Subcutaneous abdominal adipose tissue (tissue), 5 donors: Measurements from ENCODE around the gene CCL14.
"Not testable (repeated sequence)": the region's sequence is repeated elsewhere in the genome, so short reads cannot be mapped to it uniquely, and the experiment has no call there.

ENCODE experiments used
- H3K27ac ChIP-seq: one replicate; pipeline ENCODE4 v1.7.0; 2013; ENCODE audit warnings: low read depth, mild to moderate bottlenecking, inconsistent platforms, low read length, moderate library complexity
- H3K27me3 ChIP-seq, 5 donors: one replicate each; pipeline ENCODE4 v1.7.0; 2013; ENCODE audit warnings: low read length in 5 of 5, inconsistent platforms in 1 of 5; ENCODE audit not compliant: control insufficient read depth in 5 of 5, insufficient read depth in 4 of 5
- H3K36me3 ChIP-seq, 5 donors: one replicate each; pipeline ENCODE4 v1.7.0; 2013; ENCODE audit warnings: low read length in 5 of 5; ENCODE audit not compliant: control insufficient read depth in 5 of 5, insufficient read depth in 5 of 5
- H3K4me1 ChIP-seq, 5 donors: one replicate each; pipeline ENCODE4 v1.7.0; 2013; ENCODE audit warnings: low read length in 5 of 5, mild to moderate bottlenecking in 3 of 5, moderate library complexity in 1 of 5; ENCODE audit not compliant: control insufficient read depth in 5 of 5, insufficient read depth in 5 of 5
- H3K4me3 ChIP-seq, 5 donors: one replicate each; pipeline ENCODE4 v1.7.0; 2013; ENCODE audit warnings: low read length in 5 of 5, low read depth in 1 of 5
- H3K9ac ChIP-seq, 5 donors: one replicate each; pipeline ENCODE4 v1.7.0; 2013; ENCODE audit warnings: low read length in 5 of 5, mild to moderate bottlenecking in 4 of 5, moderate library complexity in 3 of 5
- H3K9me3 ChIP-seq, 5 donors: one replicate each; pipeline ENCODE4 v1.7.0; 2013; ENCODE audit warnings: low read length in 5 of 5; ENCODE audit not compliant: control insufficient read depth in 5 of 5
- donor health status: healthy.
- donor health status: healthy.
- donor health status: healthy.
- donor health status: healthy.
- donor health status: healthy.

The CCL14 gene

DNA sequence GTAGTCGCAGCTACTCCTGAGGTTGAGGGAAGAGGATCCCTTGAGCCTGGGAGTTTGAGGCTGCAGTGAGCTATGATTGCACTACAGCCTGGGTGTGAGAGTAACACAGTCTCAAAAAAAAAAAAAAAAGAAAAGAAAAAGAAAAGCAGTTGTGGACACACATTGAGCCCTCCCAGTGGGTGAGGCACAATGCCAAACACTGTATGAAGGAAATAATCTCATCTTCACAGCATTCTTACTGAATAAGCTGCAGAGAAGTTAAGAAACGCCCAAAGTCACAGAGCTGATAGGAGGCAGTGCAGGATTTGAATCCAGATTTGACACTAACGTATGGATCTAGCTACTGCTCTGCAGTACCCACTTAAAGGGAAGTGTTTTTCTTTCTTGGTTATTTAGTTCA is 37.1 kb downstream of the CCL14 start:
- H3K9me3 ChIP-seq: no peaks in the 10 kb centered on the region
- H3K9ac ChIP-seq: no peak overlapping the region
- no peaks in the 10 kb centered on the region for H3K36me3 ChIP-seq
- peaks cover 0 to 3% (median 3%) of the 10 kb centered on the region in 5 donors for H3K4me1 ChIP-seq
- H3K27ac ChIP-seq: no peak overlapping the region
- no peaks in the 10 kb centered on the region for H3K27me3 ChIP-seq
- no peak overlapping the region for H3K4me3 ChIP-seq

DNA sequence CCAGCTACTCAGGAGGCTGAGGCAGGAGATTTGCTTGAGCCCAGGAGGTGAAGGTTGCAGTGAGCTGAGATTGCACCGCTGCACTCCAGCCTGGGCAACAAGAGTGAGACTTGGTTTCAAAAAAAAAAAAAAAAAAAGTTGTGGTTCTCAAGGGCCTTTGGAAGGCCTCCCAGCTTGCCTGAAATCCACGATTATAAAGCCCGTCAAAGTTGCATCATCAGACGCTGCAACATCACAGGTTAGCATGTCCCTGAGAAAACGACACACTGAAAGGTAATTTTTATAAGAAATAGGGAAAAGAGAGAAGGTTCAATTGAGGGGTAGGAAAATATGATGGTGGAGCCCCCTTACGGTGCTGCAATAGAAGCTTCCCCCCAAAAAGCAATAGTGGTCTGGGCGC is 38.4 kb downstream of the CCL14 start:
- Histone ChIP-seq H3K4me3 (no peak overlapping the region), H3K9ac (no peak overlapping the region), H3K9me3 (no peaks in the 10 kb centered on the region), H3K36me3 (no peaks in the 10 kb centered on the region), H3K27ac (no peak overlapping the region), H3K4me1 (peaks cover 0 to 3% (median 3%) of the 10 kb centered on the region in 5 donors), H3K27me3 (peaks cover 0 to 7% (median 4%) of the 10 kb centered on the region in 5 donors)

DNA sequence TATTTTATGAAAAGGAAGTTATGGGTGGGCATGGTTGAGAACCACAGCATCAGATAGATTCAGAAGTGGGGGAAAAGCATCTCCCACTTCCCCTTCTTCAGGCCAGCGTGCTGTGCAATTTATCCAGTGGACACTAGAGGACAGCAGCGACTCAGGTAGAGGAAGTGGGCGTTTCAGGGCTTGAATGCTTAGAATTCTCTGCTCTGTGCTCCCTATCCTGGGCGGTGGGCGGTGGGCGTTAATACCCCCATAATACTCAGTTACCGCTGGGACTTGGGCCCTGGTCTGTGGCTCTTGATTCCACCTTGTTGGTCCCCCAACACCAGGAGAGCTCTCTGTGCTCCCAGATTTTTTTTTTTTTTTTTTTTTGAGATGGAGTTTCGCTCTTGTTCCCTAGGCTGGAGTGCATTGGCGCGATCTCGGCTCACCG is 39.4 kb downstream of the CCL14 start:
- Histone ChIP-seq H3K9ac (no peak overlapping the region), H3K4me3 (peak overlapping the region in 2 of 5 donors; percentile 24 to 50), H3K36me3 (no peaks in the 10 kb centered on the region), H3K4me1 (peaks cover 0 to 3% (median 3%) of the 10 kb centered on the region in 5 donors), H3K27ac (no peak overlapping the region), H3K9me3 (no peaks in the 10 kb centered on the region), H3K27me3 (peaks cover 0 to 7% (median 4%) of the 10 kb centered on the region in 5 donors)

DNA sequence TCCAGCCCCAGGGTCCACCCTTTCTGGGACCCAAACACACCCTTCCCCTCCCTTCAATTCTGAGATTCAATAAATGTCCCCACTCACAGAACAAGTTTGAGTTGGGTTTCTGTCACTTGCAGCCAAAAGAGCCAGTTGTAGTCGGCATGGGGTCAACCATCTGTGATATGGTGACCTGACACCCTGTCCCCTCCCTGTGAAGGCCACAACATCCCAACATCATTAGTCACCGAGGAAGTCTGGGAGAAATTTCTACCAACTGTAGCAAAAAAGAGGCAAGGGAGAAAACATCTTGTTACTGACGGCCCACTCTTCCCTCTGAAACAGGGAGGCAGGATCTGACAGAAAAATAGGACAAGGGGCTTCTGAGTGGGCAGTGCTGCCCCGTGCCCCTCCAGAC is 42.4 kb downstream of the CCL14 start:
- H3K27me3 ChIP-seq: peaks cover 0 to 7% (median 4%) of the 10 kb centered on the region in 5 donors
- H3K4me1 ChIP-seq: peaks cover 0 to 3% (median 3%) of the 10 kb centered on the region in 5 donors
- H3K36me3 ChIP-seq: no peaks in the 10 kb centered on the region
- H3K27ac ChIP-seq: no peak overlapping the region
- no peak overlapping the region for H3K9ac ChIP-seq
- no peak overlapping the region for H3K4me3 ChIP-seq
- H3K9me3 ChIP-seq: no peaks in the 10 kb centered on the region

DNA sequence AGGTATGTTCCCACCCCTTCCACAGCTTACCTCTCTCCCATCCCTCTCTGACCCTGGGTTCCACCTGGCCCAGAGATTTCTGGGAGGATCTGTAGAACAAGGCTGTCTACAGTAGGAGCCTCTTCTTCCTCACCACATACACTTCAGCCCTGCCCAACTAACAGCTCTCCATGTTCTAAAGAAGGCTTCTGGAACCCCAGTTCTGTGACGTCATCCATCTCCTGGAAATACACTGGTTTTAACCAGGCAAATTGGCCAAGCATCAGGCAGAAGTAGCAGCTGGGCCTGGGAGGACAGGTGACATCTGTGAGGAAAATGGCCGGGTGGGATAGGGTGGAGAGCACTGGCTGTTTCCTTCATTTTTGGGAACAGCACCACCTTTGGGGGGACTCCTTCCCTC is 43.0 kb downstream of the CCL14 start, which contains the start of gene LYZL6:
Gene LYZL6 (minus strand): TSS at position 177 of the 400 bp plus-strand sequence. CDS start 4,357 bp downstream, outside the sequence.
- H3K9me3 ChIP-seq: no peaks in the 10 kb centered on the region
- no peak within 1 kb of the TSS for H3K4me3 ChIP-seq
- peaks cover 0 to 7% (median 4%) of the 10 kb centered on the region in 5 donors for H3K27me3 ChIP-seq
- no peak within 1 kb of the TSS for H3K9ac ChIP-seq
- H3K4me1 ChIP-seq: peaks cover 0 to 3% (median 3%) of the 10 kb centered on the region in 5 donors
- H3K36me3 ChIP-seq: no peaks in the 10 kb centered on the region
- no peak within 1 kb of the TSS for H3K27ac ChIP-seq

DNA sequence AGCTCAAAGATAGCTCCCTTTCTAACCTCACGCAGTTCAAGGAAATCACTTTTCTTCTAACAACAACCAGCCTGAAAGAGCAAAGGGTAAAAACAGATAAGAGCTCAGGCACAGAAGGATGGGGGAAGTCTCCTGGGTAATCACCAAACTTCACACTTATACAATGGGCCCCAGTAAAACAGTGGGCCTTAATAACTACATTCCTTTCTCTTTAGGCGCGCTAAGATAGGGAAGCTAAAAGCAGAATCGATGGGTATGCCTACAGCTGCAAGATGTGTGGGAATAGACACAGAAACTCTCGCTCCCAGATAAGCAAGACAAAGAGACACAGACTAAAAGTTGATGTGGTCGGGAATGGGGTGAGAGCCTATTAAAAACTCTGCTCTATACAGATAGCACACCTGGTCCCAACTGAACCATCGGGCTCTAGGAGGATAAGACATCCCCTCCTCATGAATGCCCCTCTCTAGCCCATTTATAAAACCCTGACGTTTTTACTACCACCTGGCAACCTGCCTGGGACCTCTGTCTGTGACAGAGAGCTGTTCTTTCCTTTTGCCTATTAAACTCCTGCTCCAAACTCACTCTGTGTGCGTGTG is 43.8 kb downstream of the CCL14 start:
- H3K4me1 ChIP-seq: peaks cover 0 to 3% (median 3%) of the 10 kb centered on the region in 5 donors
- no peaks in the 10 kb centered on the region for H3K36me3 ChIP-seq
- H3K9me3 ChIP-seq: no peaks in the 10 kb centered on the region
- peaks cover 0 to 7% (median 4%) of the 10 kb centered on the region in 5 donors for H3K27me3 ChIP-seq
- H3K4me3 ChIP-seq: no peak overlapping the region
- no peak overlapping the region for H3K27ac ChIP-seq
- H3K9ac ChIP-seq: no peak overlapping the region

DNA sequence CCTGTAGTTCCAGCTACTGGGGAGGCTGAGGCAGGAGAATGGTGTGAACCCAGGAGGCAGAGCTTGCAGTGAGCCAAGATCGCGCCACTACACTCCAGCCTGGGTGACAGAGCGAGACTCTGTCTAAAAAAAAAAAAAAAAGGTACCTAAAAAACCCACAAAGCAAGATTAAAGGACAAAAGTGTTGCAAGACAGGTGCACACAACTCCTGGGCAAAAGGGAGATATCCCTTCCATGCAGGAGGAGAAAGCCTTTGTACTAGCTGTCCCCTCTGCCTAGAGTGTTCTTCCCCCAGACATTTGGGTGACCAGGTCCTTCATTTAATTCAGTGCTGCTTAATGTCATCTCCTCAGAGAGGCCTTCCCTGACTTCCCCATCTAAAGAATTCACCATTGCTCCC is 48.0 kb downstream of the CCL14 start:
- H3K27me3 ChIP-seq, H3K4me1 ChIP-seq, H3K27ac ChIP-seq, H3K4me3 ChIP-seq, H3K9ac ChIP-seq, H3K9me3 ChIP-seq, H3K36me3 ChIP-seq: not testable (repeated sequence)

DNA sequence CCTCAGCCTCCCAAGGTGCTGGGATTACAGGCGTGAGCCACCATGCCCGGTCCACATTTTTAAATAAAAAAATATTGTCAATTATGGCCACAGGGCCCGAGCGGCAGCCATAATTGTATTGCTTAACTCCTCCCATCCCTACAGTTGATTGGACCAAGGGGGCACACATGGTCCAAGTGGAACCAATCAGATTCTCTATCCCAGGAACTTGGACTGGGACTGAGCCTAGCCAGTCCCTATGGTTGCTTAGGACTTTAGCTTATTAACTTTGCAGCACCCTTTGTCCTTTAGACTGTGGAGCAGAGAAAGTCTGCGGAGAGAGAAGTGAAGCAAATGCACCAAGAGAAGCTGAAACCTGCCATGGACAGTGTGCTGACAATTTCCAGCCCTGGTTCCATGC is 50.5 kb downstream of the CCL14 start:
- no peaks in the 10 kb centered on the region for H3K36me3 ChIP-seq
- H3K9ac ChIP-seq: no peak overlapping the region
- peaks cover 0 to 11% (median 9%) of the 10 kb centered on the region in 5 donors for H3K4me1 ChIP-seq
- no peaks in the 10 kb centered on the region for H3K27me3 ChIP-seq
- H3K27ac ChIP-seq: no peak overlapping the region
- no peak overlapping the region for H3K4me3 ChIP-seq
- H3K9me3 ChIP-seq: no peaks in the 10 kb centered on the region

DNA sequence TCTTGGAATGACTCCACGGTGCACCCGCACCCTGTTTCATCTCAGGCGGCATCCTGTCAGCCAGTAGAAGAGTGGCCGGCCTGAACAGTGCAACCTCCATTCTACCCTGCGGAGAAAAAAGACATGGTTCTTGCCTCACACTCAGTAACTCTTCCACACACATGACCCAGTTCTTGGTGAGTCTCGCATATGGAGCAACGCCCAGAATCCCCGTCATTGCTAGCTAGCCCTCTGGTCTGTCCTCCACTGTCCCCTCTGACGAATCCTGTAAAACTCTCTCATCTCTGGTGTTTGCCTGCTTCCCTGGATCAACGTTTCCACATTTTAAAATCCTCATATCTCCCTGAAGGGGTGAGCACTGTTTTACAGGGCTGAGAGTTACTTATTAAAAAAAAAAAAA is 51.8 kb downstream of the CCL14 start:
- no peaks in the 10 kb centered on the region for H3K9me3 ChIP-seq
- H3K27ac ChIP-seq: no peak overlapping the region
- no peak overlapping the region for H3K9ac ChIP-seq
- H3K36me3 ChIP-seq: no peaks in the 10 kb centered on the region
- H3K27me3 ChIP-seq: peaks cover 0 to 8% (median 3%) of the 10 kb centered on the region in 5 donors
- H3K4me3 ChIP-seq: no peak overlapping the region
- peaks cover 3 to 23% (median 20%) of the 10 kb centered on the region in 5 donors for H3K4me1 ChIP-seq
